H1 (cell line): ENCODE results near the gene SGCD. TPM values are rescaled to one million over a fixed set of nuclear protein-coding genes. Genes with fewer than 3 reads are reported as not detected.

ENCODE experiments used
- CTCF ChIA-PET: fragments of 300-600 bp; sonication (Branson Sonifier 250); formaldehyde crosslinking; loops from one replicate; lab custom pipeline; 2021; ENCODE audit not compliant: partially characterized antibody; lab: Charles Lee
- POLR2A ChIA-PET: fragments of 300-600 bp; sonication (Branson Sonifier 250); formaldehyde crosslinking; loops from one replicate; lab custom pipeline; 2021; ENCODE audit warnings: inconsistent platforms; ENCODE audit not compliant: partially characterized antibody; lab: Charles Lee
- DNase-seq, 2 experiments: peaks; one replicate each; pipeline versions ENCODE4 v3.0.0 to v3.0.0-alpha.2; 2010 to 2022; ENCODE audit warnings: low spot score in 2 of 2, low read depth in 1 of 2, mixed read lengths in 1 of 2
- FAIRE-seq: peaks from 2 replicates; lab custom pipeline; 2011; peaks lifted over from hg19 to GRCh38; lab: Jason Lieb, UNC
- H2AFZ ChIP-seq: 2 replicates; pipeline ENCODE4 v1.8.1; 2012; ENCODE audit warnings: low read length, inconsistent platforms
- H2AK5ac ChIP-seq: 2 replicates; pipeline ENCODE4 v1.6.1; 2013; ENCODE audit warnings: low read depth, low read length
- H2BK120ac ChIP-seq: replicated peaks from 2 replicates; pipeline ENCODE3; 2013; ENCODE audit warnings: low read depth, low read length, inconsistent platforms
- H2BK12ac ChIP-seq: 2 replicates; pipeline ENCODE4 v1.6.1; 2013; ENCODE audit warnings: low read depth, low read length
- H2BK15ac ChIP-seq: 2 replicates; pipeline ENCODE4 v1.6.1; 2013; ENCODE audit warnings: low read length
- H2BK20ac ChIP-seq: 2 replicates; pipeline ENCODE4 v1.6.1; 2013; ENCODE audit warnings: low read length
- H2BK5ac ChIP-seq: 2 replicates; pipeline ENCODE4 v1.6.1; 2013; ENCODE audit warnings: low read depth, low read length
- H3K14ac ChIP-seq: 2 replicates; pipeline ENCODE4 v1.6.1; 2013; ENCODE audit warnings: inconsistent platforms; ENCODE audit not compliant: insufficient read length
- H3K18ac ChIP-seq: 2 replicates; pipeline ENCODE4 v1.6.1; 2013; ENCODE audit warnings: low read length; ENCODE audit errors: extremely low read depth
- H3K23ac ChIP-seq: 2 replicates; pipeline ENCODE4 v1.6.1; 2013; ENCODE audit warnings: inconsistent platforms; ENCODE audit not compliant: insufficient read length
- H3K23me2 ChIP-seq: 2 replicates; pipeline ENCODE4 v1.6.1; 2013; ENCODE audit warnings: low read depth, low read length
- H3K27ac ChIP-seq: 2 replicates; pipeline ENCODE4 v1.6.1; 2011; ENCODE audit warnings: low read depth, low read length, inconsistent platforms
- H3K27me3 ChIP-seq, 4 experiments: replicated peaks in 1 of 4; 1 replicate in 1 of 4; 2 replicates in 3 of 4; pipeline versions ENCODE4 v1.6.1 to v1.8.1; 2011 to 2013; ENCODE audit warnings: low read length in 3 of 4, mild to moderate bottlenecking in 3 of 4, inconsistent platforms in 2 of 4, mixed read lengths in 2 of 4, moderate library complexity in 1 of 4; ENCODE audit not compliant: control insufficient read depth in 3 of 4, insufficient read depth in 3 of 4; ENCODE audit errors: extremely low read depth in 1 of 4
- H3K36me3 ChIP-seq, 4 experiments: 2 replicates each; pipeline versions ENCODE4 v1.6.1 to v1.8.1; 2011 to 2013; ENCODE audit warnings: mild to moderate bottlenecking in 4 of 4, low read length in 3 of 4, moderate library complexity in 2 of 4, control low read depth in 1 of 4, inconsistent platforms in 1 of 4; ENCODE audit not compliant: insufficient read depth in 4 of 4, control insufficient read depth in 2 of 4
- H3K4ac ChIP-seq: replicated peaks from 2 replicates; pipeline ENCODE3; 2013; ENCODE audit warnings: low read length, low read depth, mixed read lengths, inconsistent platforms; ENCODE audit not compliant: insufficient read length
- H3K4me1 ChIP-seq, 4 experiments: replicated peaks in 1 of 4; 1 replicate in 1 of 4; 2 replicates in 3 of 4; pipeline versions ENCODE4 v1.6.1 to v1.8.1; 2011 to 2013; ENCODE audit warnings: low read length in 3 of 4, inconsistent platforms in 2 of 4, mixed read lengths in 1 of 4; ENCODE audit not compliant: insufficient read depth in 4 of 4, control insufficient read depth in 3 of 4
- H3K4me2 ChIP-seq, 2 experiments: 2 replicates each; pipeline versions ENCODE4 v1.6.1 to v1.8.1; 2011 to 2013; ENCODE audit warnings: low read depth in 2 of 2, low read length in 2 of 2, control low read depth in 1 of 2, inconsistent platforms in 1 of 2, mild to moderate bottlenecking in 1 of 2; ENCODE audit not compliant: insufficient read depth in 1 of 2
- H3K4me3 ChIP-seq, 4 experiments: fragments of 200-600, 300-600 bp in 1 of 4; sonication (generic), shearing (Covaris generic), sonication (Bioruptor Twin) in 1 of 4; 2 replicates each; pipeline versions ENCODE4 v1.5.1 to v1.8.1; 2011 to 2016; ENCODE audit warnings: low read length in 4 of 4, low read depth in 3 of 4, control low read depth in 2 of 4, inconsistent platforms in 2 of 4, mild to moderate bottlenecking in 2 of 4, mixed read lengths in 1 of 4, moderate library complexity in 1 of 4; ENCODE audit not compliant: insufficient read depth in 2 of 4; ENCODE audit errors: extremely low read depth in 1 of 4
- H3K56ac ChIP-seq: replicated peaks from 2 replicates; pipeline ENCODE3; 2013; ENCODE audit warnings: low read depth, mild to moderate bottlenecking, mixed read lengths, low read length, inconsistent platforms; ENCODE audit not compliant: insufficient read length
- H3K79me1 ChIP-seq: 2 replicates; pipeline ENCODE4 v1.6.1; 2013; ENCODE audit warnings: low read depth, low read length, control low read depth
- H3K79me2 ChIP-seq, 2 experiments: 2 replicates each; pipeline versions ENCODE4 v1.6.1 to v1.8.1; 2012 to 2013; ENCODE audit warnings: low read length in 2 of 2, mild to moderate bottlenecking in 2 of 2, inconsistent platforms in 1 of 2; ENCODE audit not compliant: insufficient read depth in 2 of 2, control insufficient read depth in 1 of 2
- H3K9ac ChIP-seq, 4 experiments: replicated peaks in 1 of 4; 1 replicate in 1 of 4; 2 replicates in 3 of 4; pipeline versions ENCODE4 v1.6.1 to v1.8.1; 2011 to 2013; ENCODE audit warnings: low read depth in 3 of 4, low read length in 3 of 4, control low read depth in 2 of 4, mild to moderate bottlenecking in 2 of 4, moderate library complexity in 2 of 4, inconsistent platforms in 1 of 4; ENCODE audit errors: extremely low read depth in 1 of 4
- H3K9me3 ChIP-seq, 2 experiments: 2 replicates each; pipeline versions ENCODE4 v1.6.1 to v1.8.1; 2012 to 2013; ENCODE audit warnings: mild to moderate bottlenecking in 2 of 2, moderate library complexity in 2 of 2, control low read depth in 1 of 2, inconsistent platforms in 1 of 2, low read depth in 1 of 2, low read length in 1 of 2, mixed read lengths in 1 of 2; ENCODE audit not compliant: insufficient read depth in 2 of 2
- H4K20me1 ChIP-seq, 2 experiments: replicated peaks in 1 of 2; 2 replicates each; pipeline versions ENCODE3 to v1.8.1; 2011 to 2013; ENCODE audit warnings: inconsistent platforms in 2 of 2, low read length in 2 of 2, mild to moderate bottlenecking in 1 of 2; ENCODE audit not compliant: insufficient read depth in 2 of 2, control insufficient read depth in 1 of 2
- H4K5ac ChIP-seq: 2 replicates; pipeline ENCODE4 v1.6.1; 2013; ENCODE audit warnings: low read length, low read depth, mixed read lengths, inconsistent platforms; ENCODE audit not compliant: insufficient read length
- H4K8ac ChIP-seq: 2 replicates; pipeline ENCODE4 v1.8.0; 2013; ENCODE audit warnings: mild to moderate bottlenecking, moderate library complexity, low read length, inconsistent platforms; ENCODE audit not compliant: insufficient read depth; ENCODE audit errors: extremely low read depth
- H4K91ac ChIP-seq: replicated peaks from 2 replicates; pipeline ENCODE3; 2013; ENCODE audit warnings: low read length, mixed read lengths, inconsistent platforms; ENCODE audit not compliant: insufficient read length
- CHD2 ChIP-seq: IDR thresholded peaks from 2 replicates; pipeline ENCODE4 v1.6.1; 2012; ENCODE audit warnings: low read length, improper control_type of control experiment
- CREB1 ChIP-seq: IDR thresholded peaks from 2 replicates; pipeline ENCODE4 v1.6.1; 2012; ENCODE audit warnings: inconsistent platforms
- EZH2 ChIP-seq: fragments of 200-600 bp; sonication (generic); IDR thresholded peaks from 2 replicates; pipeline ENCODE4 v1.7.1; 2012; ENCODE audit warnings: low read depth, mild to moderate bottlenecking, moderate library complexity, low read length, inconsistent platforms; ENCODE audit not compliant: severe bottlenecking
- HDAC6 ChIP-seq: IDR thresholded peaks from one replicate; pipeline ENCODE4 v1.7.1; 2012; ENCODE audit warnings: low read depth, mild to moderate bottlenecking, inconsistent platforms, low read length, moderate library complexity
- RXRA ChIP-seq: IDR thresholded peaks from 2 replicates; pipeline ENCODE4 v1.6.1; 2011; ENCODE audit warnings: low read depth, mild to moderate bottlenecking, low read length, moderate library complexity; ENCODE audit not compliant: insufficient read depth
- SIN3A ChIP-seq, 2 experiments: IDR thresholded peaks in 1 of 2; conservative IDR thresholded peaks in 1 of 2; 2 replicates each; pipeline ENCODE4 v1.6.1; 2011 to 2012; ENCODE audit warnings: low read length in 2 of 2, improper control_type of control experiment in 1 of 2, low read depth in 1 of 2, mild to moderate bottlenecking in 1 of 2
- TAF1 ChIP-seq: IDR thresholded peaks from 2 replicates; pipeline ENCODE4 v1.6.1; 2011; ENCODE audit warnings: mild to moderate bottlenecking, low read depth, low read length
- polyA plus RNA-seq, 7 experiments: library from polyadenylated mRNA; depleted of rRNA in 3 of 7; stranded (reverse) in 5 of 7; unstranded in 2 of 7; fragments of >200 nt in 5 of 7; fragments of 200-250 nt in 2 of 7; gene quantifications; 1 replicate in 5 of 7; 2 replicates in 1 of 7; 4 replicates in 1 of 7; pipeline versions ENCODE4 v1.2.1 to v1.2.3, GENCODE V29; 2011 to 2013; ENCODE audit warnings: missing spikeins in 2 of 7, mixed read lengths in 2 of 7
- total RNA-seq: library from RNA; stranded (reverse); fragmentation: NEBNext Ultra II Directional; extraction: Animal tissue kit (Norgen Biotek cat#: 25700); gene quantifications from 2 replicates; pipeline ENCODE4 v1.2.1, GENCODE V29; 2021

The SGCD gene
- total and polyA plus RNA-seq, 2 of the 8 experiments (the other 6 are each of a cell fraction or from before 2014, with no cell fraction given): 0.04 to 0.08 TPM

GRCh38 chr5:156685481-156685880, 358.5 kb downstream of the SGCD start:
- no peaks in the 10 kb centered on the region for H3K79me1 ChIP-seq
- no peak for FAIRE-seq
- no peak overlapping the region for H4K91ac ChIP-seq
- H3K14ac ChIP-seq: no peak overlapping the region
- no peak overlapping the region for H3K4me2 ChIP-seq
- no peak overlapping the region for H4K8ac ChIP-seq
- no peak overlapping the region for H4K5ac ChIP-seq
- H2BK5ac ChIP-seq: no peak overlapping the region
- H3K4ac ChIP-seq: no peak overlapping the region
- no peak overlapping the region for H2BK20ac ChIP-seq
- H3K9me3 ChIP-seq: no peaks in the 10 kb centered on the region
- no peaks in the 10 kb centered on the region for H3K27me3 ChIP-seq
- H2BK120ac ChIP-seq: no peak overlapping the region
- H3K18ac ChIP-seq: no peak overlapping the region
- DNase-seq: no peak
- no peaks in the 10 kb centered on the region for H3K36me3 ChIP-seq
- no peaks in the 10 kb centered on the region for H3K23me2 ChIP-seq
- H3K27ac ChIP-seq: no peak overlapping the region
- H3K4me1 ChIP-seq: peaks cover 0 to 15% (median 5%) of the 10 kb centered on the region in 4 experiments; a peak in 4 of 7 replicates
- no peak overlapping the region for H2BK12ac ChIP-seq
- POLR2A ChIA-PET: no interaction called here
- no peak overlapping the region for H2AFZ ChIP-seq
- H3K79me2 ChIP-seq: no peaks in the 10 kb centered on the region
- no peak overlapping the region for H3K56ac ChIP-seq
- TF ChIP-seq CREB1: no peak
- no peak for TF ChIP-seq RXRA
- TF ChIP-seq TAF1: no peak
- no peak for TF ChIP-seq SIN3A (conservative IDR thresholded peaks at IDR 0.05 in 1 of 2, IDR thresholded peaks at IDR 0.05 in 1 of 2; ENCODE audit: low read depth in 1 of 2, low read length in 2 of 2)
- no peak for TF ChIP-seq EZH2
- no peak for TF ChIP-seq CHD2
- TF ChIP-seq HDAC6: no peak
- H3K4me3 ChIP-seq: no peak overlapping the region
- CTCF ChIA-PET: interaction anchor here (0.8 to 1.8 kb wide), 5 partner anchors 9 to 131 kb away, joined by 3 to 5 read pairs (median 4); no protein-coding TSS in a partner anchor
- no peak overlapping the region for H2AK5ac ChIP-seq
- no peak overlapping the region for H3K9ac ChIP-seq
- H2BK15ac ChIP-seq: no peak overlapping the region
- no peak overlapping the region for H3K23ac ChIP-seq
- no peaks in the 10 kb centered on the region for H4K20me1 ChIP-seq
